ENCODE results near the gene CARMIL1. TPM values are rescaled to one million over a fixed set of nuclear protein-coding genes. Genes with fewer than 3 reads are reported as not detected.

Gene CARMIL1
- total RNA-seq, 1 donor from 2014 or later, result 86.3 TPM

DNA sequence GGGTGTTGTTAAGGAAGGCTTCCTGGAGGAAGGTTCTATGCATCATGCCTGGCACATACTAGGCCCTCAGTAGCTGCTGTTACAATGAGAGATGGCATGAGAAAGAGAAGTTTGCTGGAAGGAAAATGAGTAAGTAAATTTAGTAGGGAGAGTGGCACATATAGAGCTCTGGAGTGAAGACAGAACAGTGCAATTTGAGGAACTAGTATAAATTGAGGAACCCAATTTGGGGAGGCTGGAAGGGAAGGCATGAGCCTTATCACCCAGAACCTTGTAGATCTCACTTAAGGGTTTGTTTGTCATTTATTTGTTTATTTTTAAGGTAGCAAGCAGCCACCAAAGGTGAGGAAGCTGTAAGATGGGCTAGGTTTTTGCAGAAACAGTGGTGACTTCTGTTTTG, 285.8 kb downstream of the CARMIL1 start:
- peaks cover 20% of the 10 kb centered on the region for H3K36me3 Mint-ChIP-seq (ENCODE audit: insufficient read depth)
- DNase-seq (ENCODE audit: low spot score, unreplicated experiment), result no peak
- no peaks in the 10 kb centered on the region for H3K27me3 Mint-ChIP-seq
- TF ChIP-seq, protein P1, sequence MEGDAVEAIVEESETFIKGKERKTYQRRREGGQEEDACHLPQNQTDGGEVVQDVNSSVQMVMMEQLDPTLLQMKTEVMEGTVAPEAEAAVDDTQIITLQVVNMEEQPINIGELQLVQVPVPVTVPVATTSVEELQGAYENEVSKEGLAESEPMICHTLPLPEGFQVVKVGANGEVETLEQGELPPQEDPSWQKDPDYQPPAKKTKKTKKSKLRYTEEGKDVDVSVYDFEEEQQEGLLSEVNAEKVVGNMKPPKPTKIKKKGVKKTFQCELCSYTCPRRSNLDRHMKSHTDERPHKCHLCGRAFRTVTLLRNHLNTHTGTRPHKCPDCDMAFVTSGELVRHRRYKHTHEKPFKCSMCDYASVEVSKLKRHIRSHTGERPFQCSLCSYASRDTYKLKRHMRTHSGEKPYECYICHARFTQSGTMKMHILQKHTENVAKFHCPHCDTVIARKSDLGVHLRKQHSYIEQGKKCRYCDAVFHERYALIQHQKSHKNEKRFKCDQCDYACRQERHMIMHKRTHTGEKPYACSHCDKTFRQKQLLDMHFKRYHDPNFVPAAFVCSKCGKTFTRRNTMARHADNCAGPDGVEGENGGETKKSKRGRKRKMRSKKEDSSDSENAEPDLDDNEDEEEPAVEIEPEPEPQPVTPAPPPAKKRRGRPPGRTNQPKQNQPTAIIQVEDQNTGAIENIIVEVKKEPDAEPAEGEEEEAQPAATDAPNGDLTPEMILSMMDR (IDR thresholded peaks at IDR 0.05; ENCODE audit: unreplicated experiment), result no peak
- no peak overlapping the region for H3K4me3 Mint-ChIP-seq (ENCODE audit: low read depth)
- no peak overlapping the region for H3K27ac Mint-ChIP-seq
- H3K9me3 Mint-ChIP-seq (ENCODE audit: low read depth), result no peaks in the 10 kb centered on the region
- H3K4me1 Mint-ChIP-seq (ENCODE audit: low read depth), result peaks cover 15% of the 10 kb centered on the region

DNA sequence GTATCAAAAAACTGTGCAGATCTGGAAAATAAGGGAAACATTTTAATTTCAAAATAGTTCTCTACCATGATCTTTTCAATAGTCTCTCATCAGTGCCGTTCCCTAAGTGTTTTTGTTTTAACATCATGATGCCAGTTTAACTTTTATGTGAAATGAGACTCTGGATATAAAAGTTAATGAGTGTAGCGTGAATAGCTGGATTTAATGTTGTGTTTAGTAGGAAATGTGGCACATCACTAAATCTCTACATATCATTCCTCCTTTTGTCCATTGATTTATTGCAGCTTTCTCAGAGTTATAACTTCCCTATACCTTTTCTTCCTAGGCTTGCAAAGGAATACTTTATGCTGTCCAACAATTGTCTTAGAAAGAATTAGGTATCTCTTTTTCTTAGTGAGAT, 291.4 kb downstream of the CARMIL1 start:
- Mint-ChIP-seq H3K36me3 (ENCODE audit: insufficient read depth) (peaks cover 12% of the 10 kb centered on the region), H3K27me3 (no peaks in the 10 kb centered on the region), H3K27ac (no peak overlapping the region), H3K9me3 (ENCODE audit: low read depth) (no peaks in the 10 kb centered on the region), H3K4me1 (ENCODE audit: low read depth) (no peaks in the 10 kb centered on the region), H3K4me3 (ENCODE audit: low read depth) (no peak overlapping the region)
- TF ChIP-seq, protein P1 (IDR thresholded peaks at IDR 0.05; ENCODE audit: unreplicated experiment), result no peak
- DNase-seq (ENCODE audit: low spot score, unreplicated experiment), result no peak

DNA sequence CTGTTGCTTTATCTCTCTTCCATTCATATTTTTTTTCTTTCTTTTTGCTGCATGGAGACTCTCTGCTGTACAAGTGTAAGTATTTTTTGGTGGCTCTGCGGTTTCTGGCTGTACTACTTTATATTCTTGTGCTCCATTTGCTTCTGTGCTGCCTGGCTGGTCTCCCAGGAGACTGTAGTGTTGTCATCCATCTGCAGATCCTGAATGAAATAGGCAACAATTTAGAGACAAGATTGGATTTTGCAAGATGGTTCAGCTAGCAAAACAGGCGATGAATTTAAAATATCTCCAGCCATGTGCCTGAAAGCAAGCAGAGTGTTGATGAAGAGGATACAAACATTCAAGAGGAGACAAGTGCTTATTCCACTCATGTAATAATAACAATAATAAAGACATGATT, 297.7 kb downstream of the CARMIL1 start:
- peaks cover 16% of the 10 kb centered on the region for H3K36me3 Mint-ChIP-seq (ENCODE audit: insufficient read depth)
- peak overlapping the region; percentile 1 for H3K27ac Mint-ChIP-seq
- DNase-seq (ENCODE audit: low spot score, unreplicated experiment), result no peak
- TF ChIP-seq, protein P1 (IDR thresholded peaks at IDR 0.05; ENCODE audit: unreplicated experiment), result no peak
- no peaks in the 10 kb centered on the region for H3K27me3 Mint-ChIP-seq
- peaks cover 29% of the 10 kb centered on the region for H3K4me1 Mint-ChIP-seq (ENCODE audit: low read depth)
- no peak overlapping the region for H3K4me3 Mint-ChIP-seq (ENCODE audit: low read depth)
- no peaks in the 10 kb centered on the region for H3K9me3 Mint-ChIP-seq (ENCODE audit: low read depth)

DNA sequence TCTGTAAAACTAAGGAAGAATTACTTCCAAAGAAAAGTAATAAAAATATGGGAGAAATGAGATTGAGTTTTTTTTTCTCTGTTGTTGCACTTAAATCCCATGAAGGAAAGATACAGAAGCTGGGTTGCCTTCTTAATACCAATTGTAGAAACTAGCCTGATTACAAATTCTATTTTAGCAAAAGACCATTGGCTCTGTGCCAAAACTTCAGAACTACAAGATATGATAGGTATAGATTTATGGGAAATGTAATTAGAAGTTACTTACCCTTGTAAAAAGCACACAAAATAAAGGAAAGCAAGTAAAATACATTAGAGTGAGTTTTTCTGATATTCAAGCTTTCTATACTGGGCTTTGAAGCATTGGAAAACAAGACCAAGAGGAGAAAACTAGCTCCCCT, 299.4 kb downstream of the CARMIL1 start:
- H3K9me3 Mint-ChIP-seq (ENCODE audit: low read depth), result no peaks in the 10 kb centered on the region
- peaks cover 29% of the 10 kb centered on the region for H3K4me1 Mint-ChIP-seq (ENCODE audit: low read depth)
- TF ChIP-seq, protein P1 (IDR thresholded peaks at IDR 0.05; ENCODE audit: unreplicated experiment), result no peak
- no peaks in the 10 kb centered on the region for H3K27me3 Mint-ChIP-seq
- H3K4me3 Mint-ChIP-seq (ENCODE audit: low read depth), result no peak overlapping the region
- H3K36me3 Mint-ChIP-seq (ENCODE audit: insufficient read depth), result peaks cover 29% of the 10 kb centered on the region
- DNase-seq (ENCODE audit: low spot score, unreplicated experiment), result no peak
- no peak overlapping the region for H3K27ac Mint-ChIP-seq

DNA sequence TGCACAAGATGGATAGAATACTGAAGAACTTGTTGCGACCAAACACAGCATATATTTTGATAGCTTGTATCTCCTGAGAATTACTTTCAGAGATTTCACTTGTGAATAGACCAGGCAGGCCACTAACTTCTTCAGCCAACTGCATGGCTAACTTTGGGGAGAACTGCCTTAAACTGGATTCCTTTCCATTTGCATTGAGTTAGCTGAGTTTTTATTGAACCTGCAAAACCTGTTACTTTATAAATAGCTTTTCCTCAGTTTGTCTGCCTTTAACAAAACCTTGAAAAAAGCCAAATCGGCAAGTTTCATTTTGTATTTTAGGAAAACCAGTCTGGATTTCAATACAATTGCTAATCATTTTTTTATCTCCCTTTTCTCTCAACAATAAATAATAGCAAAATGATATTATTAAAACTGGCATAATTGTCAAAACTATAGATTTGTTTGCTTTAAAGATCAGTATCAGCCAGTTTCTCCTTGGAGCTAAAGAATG, 300.3 kb downstream of the CARMIL1 start:
- Mint-ChIP-seq H3K4me1 (ENCODE audit: low read depth) (peaks cover 29% of the 10 kb centered on the region), H3K36me3 (ENCODE audit: insufficient read depth) (peaks cover 30% of the 10 kb centered on the region), H3K4me3 (ENCODE audit: low read depth) (no peak overlapping the region), H3K9me3 (ENCODE audit: low read depth) (no peaks in the 10 kb centered on the region), H3K27ac (no peak overlapping the region), H3K27me3 (no peaks in the 10 kb centered on the region)
- TF ChIP-seq, protein P1 (IDR thresholded peaks at IDR 0.05; ENCODE audit: unreplicated experiment), result no peak
- DNase-seq (ENCODE audit: low spot score, unreplicated experiment), result no peak

All from progenitor cell of endocrine pancreas (in vitro differentiated cells).